ENCODE results near the gene XXYLT1. TPM values are rescaled to one million over a fixed set of nuclear protein-coding genes. Genes with fewer than 3 reads are reported as not detected.

The XXYLT1 gene
- polyA plus RNA-seq, 1 donor (not counting 4 experiments of a cell fraction or from before 2014, with no cell fraction given), result 11.1 TPM

- dilution Hi-C loops (cut with MboI; ENCODE audit: extremely low pct_ligation_motif_present, low sequenced_read_pairs), result no loop called here
- Histone ChIP-seq H3K4me1 (ENCODE audit: control insufficient read depth, extremely low read depth, insufficient read depth, low read length) (peaks cover 12% of the 10 kb centered on the region), H3K9me3 (ENCODE audit: control insufficient read depth, low read depth, low read length) (no peaks in the 10 kb centered on the region), H3K36me3 (ENCODE audit: control insufficient read depth in 2 of 2, extremely low read depth in 1 of 2, insufficient read depth in 2 of 2, low read length in 2 of 2) (no peaks in the 10 kb centered on the region), H3K27ac (ENCODE audit: control insufficient read depth, insufficient read depth, low read length) (no peak overlapping the region), H3K27me3 (ENCODE audit: control insufficient read depth, extremely low read depth, insufficient read depth, low read length) (no peaks in the 10 kb centered on the region), H3K79me2 (ENCODE audit: control insufficient read depth, insufficient read depth, low read length) (no peaks in the 10 kb centered on the region), H3K4me2 (ENCODE audit: control insufficient read depth, extremely low read depth, insufficient read depth, low read depth, low read length) (no peak overlapping the region), H4K20me1 (ENCODE audit: control insufficient read depth, extremely low read depth, insufficient read depth, low read length) (no peaks in the 10 kb centered on the region), H3K4me3 (ENCODE audit: control insufficient read depth in 2 of 3, extremely low read depth in 1 of 3, insufficient read depth in 2 of 3, low read depth in 1 of 3, low read length in 3 of 3) (no peak overlapping the region), H2AFZ (ENCODE audit: control insufficient read depth, low read length) (no peak overlapping the region), H3K9me1 (ENCODE audit: control insufficient read depth, extremely low read depth, insufficient read depth, low read length) (no peaks in the 10 kb centered on the region), H3K9ac (ENCODE audit: control insufficient read depth, extremely low read depth, insufficient read depth, low read length) (no peak overlapping the region)
- TF ChIP-seq EZH2 (IDR thresholded peaks at IDR 0.05; ENCODE audit: low read length) (no peak), CTCF (optimal IDR thresholded peaks at IDR 0.05 in 1 of 3, IDR thresholded peaks at IDR 0.05 in 1 of 3, conservative IDR thresholded peaks at IDR 0.05 in 1 of 3; ENCODE audit: extremely low read depth in 1 of 3, insufficient read depth in 2 of 3, low read length in 3 of 3) (no peak)
- FAIRE-seq, result no peak
- DNase-seq (ENCODE audit: low read depth, low spot score), result no peak
Observed at GRCh38 chr3:195116407-195117185, 154.4 kb downstream of the XXYLT1 start.

- H3K9ac ChIP-seq (ENCODE audit: control insufficient read depth, extremely low read depth, insufficient read depth, low read length), result no peak overlapping the region
- H3K27ac ChIP-seq (ENCODE audit: control insufficient read depth, insufficient read depth, low read length), result no peak overlapping the region
- TF ChIP-seq EZH2 (IDR thresholded peaks at IDR 0.05; ENCODE audit: low read length) (no peak), CTCF (optimal IDR thresholded peaks at IDR 0.05 in 1 of 3, IDR thresholded peaks at IDR 0.05 in 1 of 3, conservative IDR thresholded peaks at IDR 0.05 in 1 of 3; ENCODE audit: extremely low read depth in 1 of 3, insufficient read depth in 2 of 3, low read length in 3 of 3) (no peak)
- H3K9me3 ChIP-seq (ENCODE audit: control insufficient read depth, low read depth, low read length), result no peaks in the 10 kb centered on the region
- H3K27me3 ChIP-seq (ENCODE audit: control insufficient read depth, extremely low read depth, insufficient read depth, low read length), result no peaks in the 10 kb centered on the region
- FAIRE-seq, result no peak
- no peaks in the 10 kb centered on the region for H3K9me1 ChIP-seq (ENCODE audit: control insufficient read depth, extremely low read depth, insufficient read depth, low read length)
- no peak for DNase-seq (ENCODE audit: low read depth, low spot score)
- H3K4me3 ChIP-seq (ENCODE audit: control insufficient read depth in 2 of 3, extremely low read depth in 1 of 3, insufficient read depth in 2 of 3, low read depth in 1 of 3, low read length in 3 of 3), result no peak overlapping the region
- no peaks in the 10 kb centered on the region for H3K36me3 ChIP-seq (ENCODE audit: control insufficient read depth in 2 of 2, extremely low read depth in 1 of 2, insufficient read depth in 2 of 2, low read length in 2 of 2)
- H2AFZ ChIP-seq (ENCODE audit: control insufficient read depth, low read length), result no peak overlapping the region
- peaks cover 12% of the 10 kb centered on the region for H3K4me1 ChIP-seq (ENCODE audit: control insufficient read depth, extremely low read depth, insufficient read depth, low read length)
- no peak overlapping the region for H3K4me2 ChIP-seq (ENCODE audit: control insufficient read depth, extremely low read depth, insufficient read depth, low read depth, low read length)
- H3K79me2 ChIP-seq (ENCODE audit: control insufficient read depth, insufficient read depth, low read length), result no peaks in the 10 kb centered on the region
- dilution Hi-C loops (cut with MboI; ENCODE audit: extremely low pct_ligation_motif_present, low sequenced_read_pairs), result no loop called here
- no peaks in the 10 kb centered on the region for H4K20me1 ChIP-seq (ENCODE audit: control insufficient read depth, extremely low read depth, insufficient read depth, low read length)
Observed at GRCh38 chr3:195115600-195116406, 155.2 kb downstream of the XXYLT1 start.
